ENCODE results near the gene AP1S1.

DNA sequence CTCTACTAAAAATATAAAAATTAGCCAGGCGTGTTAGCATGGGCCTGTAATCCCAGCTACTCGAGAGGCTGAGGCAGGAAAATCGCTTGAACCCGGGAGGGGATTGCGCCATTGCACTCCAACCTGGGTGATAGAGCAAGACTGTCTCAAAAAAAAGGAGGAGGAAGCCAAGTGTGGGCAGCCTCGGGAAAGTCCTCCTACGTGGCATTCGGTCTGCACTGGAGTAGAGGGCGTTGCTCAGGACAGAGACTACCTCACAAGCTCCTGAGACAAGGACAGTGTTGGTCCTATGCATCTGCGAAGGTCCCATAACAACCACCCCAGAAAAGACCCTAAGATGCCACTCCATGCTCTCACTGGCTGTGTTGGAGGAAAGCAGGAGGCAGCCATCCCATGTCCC lies 37.4 kb upstream of the AP1S1 start:
- TF ChIP-seq, protein P1, sequence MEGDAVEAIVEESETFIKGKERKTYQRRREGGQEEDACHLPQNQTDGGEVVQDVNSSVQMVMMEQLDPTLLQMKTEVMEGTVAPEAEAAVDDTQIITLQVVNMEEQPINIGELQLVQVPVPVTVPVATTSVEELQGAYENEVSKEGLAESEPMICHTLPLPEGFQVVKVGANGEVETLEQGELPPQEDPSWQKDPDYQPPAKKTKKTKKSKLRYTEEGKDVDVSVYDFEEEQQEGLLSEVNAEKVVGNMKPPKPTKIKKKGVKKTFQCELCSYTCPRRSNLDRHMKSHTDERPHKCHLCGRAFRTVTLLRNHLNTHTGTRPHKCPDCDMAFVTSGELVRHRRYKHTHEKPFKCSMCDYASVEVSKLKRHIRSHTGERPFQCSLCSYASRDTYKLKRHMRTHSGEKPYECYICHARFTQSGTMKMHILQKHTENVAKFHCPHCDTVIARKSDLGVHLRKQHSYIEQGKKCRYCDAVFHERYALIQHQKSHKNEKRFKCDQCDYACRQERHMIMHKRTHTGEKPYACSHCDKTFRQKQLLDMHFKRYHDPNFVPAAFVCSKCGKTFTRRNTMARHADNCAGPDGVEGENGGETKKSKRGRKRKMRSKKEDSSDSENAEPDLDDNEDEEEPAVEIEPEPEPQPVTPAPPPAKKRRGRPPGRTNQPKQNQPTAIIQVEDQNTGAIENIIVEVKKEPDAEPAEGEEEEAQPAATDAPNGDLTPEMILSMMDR (IDR thresholded peaks at IDR 0.05; ENCODE audit: low read depth, low read length, poor library complexity, severe bottlenecking) = no peak
- no peak for TF ChIP-seq EZH2phosphoT487 (IDR thresholded peaks at IDR 0.05; ENCODE audit: borderline replicate concordance, low read length)

Measured in DOHH2 (cell line).